HG02840 (cell line): ENCODE measurements around the gene RAB11FIP3.

ENCODE experiments used
- ATAC-seq: cut with Tn5 transposase; IDR thresholded peaks from one replicate; pipeline ENCODE4 v1.9.1; 2021; ENCODE audit warnings: mild to moderate bottlenecking, moderate library complexity, moderate number of reproducible peaks; ENCODE audit not compliant: unreplicated experiment, low FRiP score

The RAB11FIP3 gene

DNA sequence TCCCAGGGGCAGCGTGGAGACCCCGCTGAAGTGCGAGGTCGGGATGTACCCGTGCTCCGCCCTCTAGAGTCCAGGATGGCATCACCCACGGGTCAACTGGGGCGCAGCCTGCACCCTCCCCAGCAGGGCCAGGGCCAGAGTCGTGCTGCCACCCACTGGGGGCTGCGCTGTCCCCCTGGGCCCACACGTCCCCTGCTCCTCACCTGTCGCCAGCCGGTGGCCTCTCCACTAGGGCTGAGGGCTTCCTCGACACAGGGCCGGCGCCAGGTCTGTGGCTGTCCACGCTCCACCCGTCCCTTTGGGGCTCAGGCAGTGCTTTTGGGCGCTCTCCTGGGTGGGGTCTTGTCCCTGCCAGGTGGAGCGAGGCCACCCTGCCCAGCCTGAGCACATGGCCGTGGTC is 123.1 kb downstream of the RAB11FIP3 start:
- ATAC-seq, result no peak

DNA sequence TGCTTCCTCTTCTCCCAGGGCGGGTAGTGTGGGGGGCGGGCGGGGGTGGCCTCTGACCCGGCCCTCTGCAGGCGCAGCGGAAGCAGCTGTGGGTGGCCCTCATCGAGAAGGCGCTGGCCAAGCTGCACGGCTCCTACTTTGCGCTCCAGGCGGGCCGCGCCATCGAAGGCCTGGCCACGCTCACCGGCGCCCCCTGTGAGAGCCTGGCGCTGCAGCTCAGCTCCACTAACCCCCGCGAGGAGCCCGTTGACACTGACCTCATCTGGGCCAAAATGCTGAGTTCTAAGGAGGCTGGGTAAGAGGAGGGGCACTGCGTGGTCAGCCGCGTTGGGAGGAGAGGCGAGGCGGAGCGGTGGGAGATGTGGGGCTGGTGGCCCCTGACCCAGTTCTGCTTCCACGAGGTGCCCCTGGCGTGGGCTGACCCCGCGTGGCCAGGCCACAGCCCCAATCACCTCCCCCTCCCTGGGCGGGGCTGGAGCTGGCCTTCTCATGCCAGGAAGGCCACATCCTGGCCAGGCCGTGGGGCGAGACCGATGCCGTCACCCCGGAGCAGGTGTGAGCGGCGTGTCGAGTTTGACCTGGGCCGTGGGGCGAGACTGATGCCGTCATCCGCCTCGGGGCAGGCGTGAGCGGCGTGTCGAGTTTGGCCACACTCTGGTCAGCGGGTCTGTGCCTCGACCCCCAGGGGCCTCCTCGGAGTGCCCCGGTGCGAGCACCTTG is 124.3 kb downstream of the RAB11FIP3 start:
- no peak for ATAC-seq

DNA sequence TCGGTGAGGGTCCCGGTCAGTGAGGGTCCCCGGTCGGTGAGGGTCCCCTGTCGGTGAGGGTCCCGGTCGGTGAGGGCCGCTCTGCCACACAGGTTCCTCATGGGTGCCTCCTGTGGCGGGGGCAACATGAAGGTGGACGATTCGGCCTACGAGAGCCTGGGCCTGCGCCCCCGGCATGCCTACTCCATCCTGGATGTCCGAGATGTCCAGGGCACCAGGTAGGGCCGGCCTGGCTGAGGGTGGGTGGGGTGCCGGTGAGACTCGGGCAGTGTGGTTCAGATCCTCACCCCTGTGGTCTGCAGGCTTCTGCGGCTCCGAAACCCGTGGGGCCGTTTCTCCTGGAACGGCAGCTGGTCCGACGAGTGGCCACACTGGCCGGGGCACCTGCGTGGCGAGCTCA is 125.8 kb downstream of the RAB11FIP3 start:
- ATAC-seq, result no peak

DNA sequence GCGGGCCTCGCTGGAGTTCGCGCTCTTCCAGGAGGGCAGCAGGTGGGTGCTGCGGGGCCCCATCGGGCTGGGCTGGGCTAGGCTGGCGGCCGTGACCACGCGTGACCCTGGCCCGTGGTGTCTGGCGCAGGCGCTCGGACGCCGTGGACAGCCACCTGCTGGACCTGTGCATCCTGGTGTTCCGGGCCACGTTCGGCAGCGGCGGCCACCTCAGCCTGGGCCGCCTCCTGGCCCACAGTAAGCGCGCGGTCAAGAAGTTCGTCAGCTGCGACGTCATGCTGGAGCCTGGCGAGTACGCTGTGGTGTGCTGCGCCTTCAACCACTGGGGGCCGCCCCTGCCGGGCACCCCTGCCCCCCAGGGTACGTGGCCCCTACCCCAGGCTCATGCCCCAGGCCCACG is 126.7 kb downstream of the RAB11FIP3 start:
- ATAC-seq, result no peak

DNA sequence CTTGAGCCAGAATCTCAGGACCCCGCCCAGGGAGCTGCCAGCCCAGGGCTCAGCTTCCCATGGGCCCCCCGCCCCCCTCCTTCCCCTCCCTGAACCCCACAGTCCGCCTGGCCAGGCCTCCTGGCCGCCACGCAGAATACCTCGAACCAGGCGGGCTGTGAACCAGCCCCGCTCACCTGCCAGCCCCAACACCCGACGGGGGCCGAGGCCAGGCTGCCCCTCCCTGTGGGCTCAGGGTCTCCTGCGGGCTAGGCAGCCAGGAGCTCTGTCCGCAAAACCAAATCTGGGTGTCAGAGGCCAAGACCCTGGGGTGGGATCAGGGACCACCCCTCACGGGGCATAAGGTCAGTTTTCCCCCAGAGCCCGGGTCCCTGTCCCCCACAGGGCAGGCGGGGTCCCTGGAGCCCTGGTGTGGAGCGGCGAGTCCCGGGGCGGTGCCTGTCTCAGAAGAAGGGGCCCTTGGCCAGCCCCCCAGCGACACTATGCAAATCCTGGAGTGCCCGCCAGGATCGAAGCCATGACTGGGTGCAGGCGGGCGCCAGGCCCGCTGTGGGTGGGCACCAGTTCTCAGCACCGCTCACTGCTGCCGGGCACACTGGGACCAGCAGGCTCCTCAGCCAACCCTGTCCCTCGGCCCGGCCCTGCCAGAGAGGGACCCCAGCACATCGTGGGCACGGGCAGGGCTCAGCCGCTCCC is 128.3 kb downstream of the RAB11FIP3 start:
- ATAC-seq, result no peak

DNA sequence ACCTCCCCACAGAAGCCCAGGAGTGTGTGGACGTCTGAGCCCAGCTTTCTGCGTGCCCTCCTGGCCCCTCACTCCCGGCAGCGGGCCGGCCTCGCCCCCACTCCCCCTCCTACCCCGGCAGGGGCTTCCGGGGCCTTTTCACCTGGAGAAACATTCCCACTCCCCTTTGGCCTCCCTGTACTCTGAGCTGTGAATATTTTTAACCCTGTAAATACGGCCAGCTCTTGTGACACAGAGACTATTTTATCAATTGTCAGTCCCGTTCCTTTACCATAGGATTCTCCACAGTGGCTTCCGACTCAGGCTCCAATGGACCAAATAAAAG is 128.8 kb downstream of the RAB11FIP3 start:
- no peak for ATAC-seq

DNA sequence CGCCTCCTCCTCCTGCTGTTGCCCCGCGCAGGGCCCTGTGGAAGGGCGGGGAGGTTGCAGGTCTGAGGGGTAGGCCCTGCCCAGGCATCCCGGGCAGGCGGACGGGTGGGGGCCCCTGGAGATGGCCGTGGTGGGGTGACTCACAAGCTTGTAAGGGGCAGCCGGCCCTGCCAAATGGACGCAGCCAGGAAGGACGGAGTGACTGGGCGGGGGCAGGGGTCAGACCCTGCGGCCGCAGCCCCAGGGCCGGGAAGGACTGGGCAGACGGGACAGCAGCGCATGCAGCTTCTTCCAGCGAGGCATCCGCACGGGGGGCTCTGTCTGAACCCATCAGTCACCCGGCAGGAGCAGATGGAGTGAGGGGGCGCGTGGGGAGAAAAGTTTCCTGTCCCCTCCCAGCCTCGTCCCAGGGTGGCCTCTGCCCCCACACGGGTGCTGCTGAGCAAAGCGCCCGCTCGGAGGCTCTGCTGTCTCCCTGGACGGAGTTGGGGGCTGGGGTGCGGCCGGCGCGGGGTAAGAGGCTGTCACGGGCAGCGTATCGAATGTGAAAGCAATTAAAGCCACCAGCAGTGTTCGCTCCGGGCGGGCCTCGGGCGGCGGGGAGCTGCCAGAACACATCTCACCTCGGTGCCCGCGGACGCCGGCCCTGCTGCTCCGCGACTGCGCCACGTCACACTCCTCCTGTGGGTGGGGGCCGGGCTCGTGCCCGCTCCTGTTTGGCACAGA is 129.4 kb downstream of the RAB11FIP3 start:
- ATAC-seq, result no peak

DNA sequence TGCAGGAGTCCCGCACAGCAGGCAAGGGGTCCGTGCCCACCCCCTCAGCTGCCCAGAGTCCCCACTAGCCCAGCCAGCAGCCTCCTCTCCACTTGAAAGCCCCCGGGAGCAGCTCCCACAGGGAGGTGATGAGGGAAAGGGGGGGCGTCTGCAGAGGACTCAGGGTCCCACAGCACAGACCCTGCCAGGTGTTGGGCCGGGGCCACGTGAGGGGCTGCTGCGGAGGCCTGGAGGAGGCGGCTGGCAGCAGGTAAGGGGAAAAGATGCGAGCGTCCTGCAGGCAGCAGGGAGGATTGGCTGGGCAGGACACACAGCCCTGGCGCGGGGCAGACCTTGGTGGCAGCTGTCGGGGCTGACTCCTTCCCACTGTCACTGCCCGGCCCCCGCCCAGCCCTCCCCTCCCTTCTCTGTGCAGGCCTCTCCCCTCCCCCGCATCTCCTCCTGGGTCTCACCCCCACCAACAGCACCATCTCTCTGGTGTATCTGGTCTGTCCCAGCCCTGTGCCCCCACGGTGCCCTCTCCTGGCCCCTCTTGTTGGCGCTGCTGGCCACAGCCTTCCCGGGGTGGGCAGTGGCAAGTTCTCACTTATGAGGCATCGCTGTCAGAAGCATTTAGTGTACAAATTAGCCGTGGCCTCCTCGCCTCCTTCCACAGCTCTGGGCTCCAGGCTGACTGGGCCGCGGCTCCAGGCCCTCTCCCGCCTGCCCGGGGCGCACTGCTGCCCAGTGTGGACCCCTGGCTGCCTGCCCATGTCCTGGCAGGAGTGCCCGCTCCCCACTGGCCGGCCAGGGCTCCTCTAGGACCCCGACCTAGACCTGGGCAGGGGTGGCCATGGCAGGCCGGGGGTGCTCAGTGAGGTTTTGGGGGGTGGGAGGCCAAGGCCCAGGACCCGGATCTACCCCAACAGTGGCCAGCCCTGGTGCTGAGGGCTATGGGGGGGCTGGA is 130.4 kb downstream of the RAB11FIP3 start:
- ATAC-seq, result no peak

DNA sequence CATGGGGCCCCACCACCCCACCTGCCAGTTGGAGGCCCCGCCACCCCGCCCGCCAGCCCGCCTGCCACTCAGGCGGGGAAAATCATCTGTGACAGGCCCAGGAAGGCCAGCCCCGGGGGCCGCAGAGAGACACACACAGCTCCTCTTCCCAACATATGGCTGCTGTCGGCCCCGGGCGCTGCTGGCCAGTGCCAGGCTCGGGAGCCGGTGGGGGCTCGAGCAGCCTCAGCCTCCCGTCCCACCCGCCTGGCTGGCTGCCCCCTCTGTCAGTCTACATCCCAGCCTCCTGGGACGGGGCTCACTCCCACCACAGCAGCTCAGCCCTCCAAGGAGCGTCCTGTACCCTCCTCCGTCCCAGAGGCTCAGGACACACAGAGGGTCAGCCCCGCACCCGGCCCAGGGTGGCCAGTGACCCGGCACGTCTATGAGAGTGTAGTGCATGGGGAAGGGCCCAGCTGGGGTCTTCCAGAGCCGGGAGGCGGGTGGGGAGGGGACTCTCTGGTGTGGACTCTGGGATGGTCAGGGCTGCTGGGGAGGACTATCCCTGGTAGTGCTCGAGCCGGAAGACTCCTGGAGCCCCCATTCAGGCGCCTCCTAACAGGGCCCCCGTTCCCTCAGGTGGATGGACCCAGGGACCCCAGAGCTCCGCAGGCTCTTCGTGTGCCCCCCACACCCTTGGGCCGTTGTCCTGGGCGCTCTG is 131.2 kb downstream of the RAB11FIP3 start:
- no peak for ATAC-seq

DNA sequence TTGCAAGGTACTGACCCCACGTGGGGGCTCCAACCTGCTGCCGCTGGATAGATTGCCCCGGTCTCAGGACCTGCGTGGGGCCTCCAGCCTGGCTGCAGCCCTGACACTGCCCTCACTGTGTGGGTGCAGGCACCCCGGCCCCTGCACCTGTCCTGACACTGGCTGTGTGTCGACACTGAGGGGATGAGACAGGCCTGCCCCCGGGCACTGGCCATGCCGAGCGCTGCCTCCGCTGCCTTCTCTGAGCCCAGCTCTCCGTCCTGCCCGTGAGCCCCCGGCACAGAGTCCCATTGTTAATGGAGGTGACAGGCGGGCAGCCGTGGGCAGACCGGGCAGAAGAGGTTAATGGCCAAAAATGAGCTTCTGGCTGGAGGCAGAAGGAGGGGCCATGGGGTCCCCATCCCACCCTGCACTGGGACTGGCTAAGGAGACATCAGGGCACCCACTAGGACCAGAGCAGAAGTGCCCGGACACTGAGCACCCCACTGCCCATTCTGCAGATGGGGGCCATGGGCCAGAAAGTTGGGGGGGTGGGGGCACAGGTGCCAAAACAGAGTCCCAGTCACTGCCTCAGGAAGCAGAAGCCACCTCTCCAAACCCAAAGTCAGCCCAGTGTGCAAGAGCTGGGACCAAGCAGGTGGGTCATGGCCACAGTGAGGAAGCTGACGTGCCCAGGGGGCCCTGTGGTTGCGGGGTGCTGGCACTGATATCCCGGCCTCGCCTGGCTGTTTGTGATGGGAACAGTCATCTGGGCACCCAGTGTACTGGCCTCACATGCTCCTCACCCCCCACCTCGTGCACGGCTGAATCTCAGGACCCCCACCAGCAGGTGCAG is 132.2 kb downstream of the RAB11FIP3 start:
- no peak for ATAC-seq

DNA sequence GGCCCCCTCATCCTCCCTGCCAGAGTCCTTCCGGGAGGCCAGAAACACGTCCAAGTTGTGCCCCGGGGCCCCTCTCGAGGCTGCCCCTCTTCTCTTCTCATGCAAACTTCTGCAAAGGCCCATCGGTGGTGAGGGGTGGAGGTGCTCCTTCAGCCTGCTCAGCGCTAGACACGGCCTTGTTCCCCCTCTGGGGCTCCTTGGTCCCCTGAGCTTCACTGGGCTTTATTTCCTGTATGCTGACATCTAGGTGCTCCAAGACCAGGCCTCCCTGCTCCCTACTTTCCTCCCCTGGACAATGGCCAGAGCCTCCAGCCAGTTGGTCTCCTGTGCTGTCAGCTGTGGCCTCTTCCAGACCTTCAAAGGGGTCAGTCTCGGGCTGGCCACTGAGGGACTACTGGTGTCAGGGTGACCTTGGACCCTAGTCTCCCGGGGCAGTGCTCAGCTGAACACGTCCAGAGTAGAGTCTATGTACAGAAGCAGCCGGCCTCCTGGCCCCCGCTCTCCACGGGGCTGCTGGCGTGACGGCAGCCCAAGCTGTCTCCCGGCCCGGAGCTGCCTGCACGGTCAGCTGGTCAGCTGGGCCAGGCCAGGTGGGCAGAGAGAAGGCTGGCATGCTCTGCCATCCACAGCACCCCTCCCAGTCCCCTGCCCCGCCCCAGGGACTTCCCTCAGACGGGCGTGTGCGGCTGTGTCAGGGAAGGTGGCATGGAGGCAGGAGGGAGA is 133.0 kb downstream of the RAB11FIP3 start:
- ATAC-seq, result no peak

DNA sequence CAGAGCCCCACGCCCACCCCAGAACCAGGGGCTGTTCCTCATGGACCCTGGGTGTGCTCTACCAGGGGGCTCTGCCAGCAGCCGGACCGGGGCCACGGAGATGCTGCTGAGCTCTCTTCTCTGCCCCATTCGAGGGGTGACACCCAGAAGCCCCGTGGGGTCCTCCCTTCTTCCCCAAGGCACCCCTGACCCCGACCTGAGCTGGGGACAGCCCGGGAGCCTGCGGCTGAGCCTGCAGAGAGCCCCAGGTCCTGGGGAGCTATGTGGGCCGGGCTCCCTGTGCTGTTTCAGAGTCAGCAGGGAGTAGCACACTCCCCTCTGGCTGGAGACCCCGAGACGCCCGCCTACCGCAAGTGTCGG is 133.6 kb downstream of the RAB11FIP3 start:
- ATAC-seq, result no peak

DNA sequence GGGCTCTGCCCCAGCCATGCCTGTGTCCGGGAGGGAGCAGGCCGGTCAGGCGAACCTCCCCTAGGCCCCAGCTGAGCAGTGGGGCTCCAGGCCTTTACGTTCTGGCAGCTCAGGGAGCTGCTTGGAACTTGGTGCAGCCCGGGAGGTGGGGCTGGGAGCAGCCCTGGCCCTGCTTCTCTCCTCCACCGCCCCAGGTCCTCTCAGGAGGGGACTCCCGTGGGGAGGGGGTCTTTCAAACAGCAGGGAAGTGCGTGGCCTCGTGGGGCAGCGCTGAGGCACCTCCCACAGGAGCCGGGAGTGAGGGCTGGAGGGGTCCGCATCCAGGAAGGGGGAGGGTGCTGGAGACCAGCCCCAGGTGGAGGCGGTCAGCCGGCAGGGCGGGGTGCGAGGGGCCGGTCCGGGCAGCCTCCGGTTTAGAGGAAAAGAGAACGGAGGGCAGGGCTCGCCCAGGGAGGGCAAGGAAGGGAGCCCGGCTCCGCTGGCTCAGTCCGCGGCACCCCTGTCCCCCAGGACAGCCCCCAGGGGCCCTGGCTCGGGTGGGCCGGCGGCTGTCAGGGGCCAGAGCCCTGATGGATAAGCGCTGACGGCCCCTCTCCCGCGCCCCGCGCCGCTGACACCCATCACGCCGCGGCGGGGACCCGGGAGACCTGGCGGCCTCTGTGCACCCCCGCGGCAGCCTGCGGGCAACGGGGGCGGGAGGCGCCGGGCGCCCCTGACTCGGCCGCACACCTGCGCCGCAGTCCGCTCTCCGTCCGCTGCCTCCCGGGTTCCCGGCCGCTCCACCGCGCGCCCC is 134.2 kb downstream of the RAB11FIP3 start:
- no peak for ATAC-seq

DNA sequence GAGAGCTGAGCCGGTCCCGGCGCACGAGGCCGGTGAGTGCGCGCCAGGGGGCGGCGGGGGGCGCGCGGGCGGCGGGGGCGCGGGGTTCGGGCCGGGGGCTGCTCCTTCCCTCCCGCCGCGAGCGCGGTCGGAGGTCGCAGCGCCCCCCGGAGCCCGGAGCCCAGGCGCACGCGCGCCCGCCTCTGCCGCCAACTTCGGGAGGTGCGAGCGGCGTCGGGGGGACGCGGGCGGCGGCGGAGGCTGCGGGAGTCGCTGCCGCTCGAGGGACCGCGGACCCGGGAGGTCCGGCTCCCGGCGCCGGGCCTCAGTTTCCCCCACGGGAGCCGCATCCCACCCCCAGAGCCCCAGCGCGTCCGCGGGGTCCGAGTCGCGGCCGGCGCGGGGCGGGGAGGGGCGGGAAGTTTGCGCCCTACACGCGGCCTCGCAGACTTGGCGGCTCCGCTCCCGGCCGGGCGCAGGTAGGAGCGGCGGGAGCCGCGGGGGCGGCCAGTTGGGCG is 134.8 kb downstream of the RAB11FIP3 start, which contains the start of gene PRR35:
Gene PRR35, plus strand, starts transcription at position 191 of the 497 bp plus-strand sequence. CDS start 2,901 bp downstream, outside the sequence.
- no peak for ATAC-seq

DNA sequence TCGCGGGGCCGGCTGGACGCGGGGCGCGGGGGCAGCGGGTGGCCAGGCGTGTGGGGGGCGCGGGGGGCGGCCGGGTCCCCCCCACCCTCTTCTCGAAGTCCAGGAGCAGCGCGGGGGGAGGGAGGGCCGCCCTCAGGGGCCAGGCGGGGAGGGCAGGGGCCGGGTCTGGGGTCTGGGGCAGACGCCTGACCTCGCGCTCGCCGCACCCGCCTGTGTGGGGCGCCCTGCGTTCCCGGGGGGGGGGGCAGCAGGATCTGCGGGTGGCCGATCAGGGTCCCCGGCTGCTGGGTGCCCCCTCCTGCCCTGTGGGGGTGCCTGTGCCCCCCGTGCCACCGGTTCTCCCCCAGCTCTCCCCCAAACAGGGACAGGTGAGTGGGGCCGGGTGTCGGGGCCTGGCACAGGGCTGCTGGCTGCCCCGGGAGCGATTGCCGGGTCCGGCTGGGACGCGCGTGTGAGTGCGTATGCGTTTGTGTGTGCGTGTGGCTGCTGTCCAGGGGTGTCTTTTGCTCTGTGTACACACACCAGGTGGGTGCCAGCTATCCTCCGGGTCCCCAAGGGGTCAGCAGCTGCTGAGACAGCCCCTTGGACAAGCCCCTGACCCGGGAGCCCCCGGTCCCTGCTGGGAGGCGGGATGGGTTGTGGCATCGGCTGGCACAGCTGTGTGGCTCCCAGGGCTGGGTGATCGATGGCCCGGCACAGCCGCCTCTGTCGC is 135.4 kb downstream of the RAB11FIP3 start:
- ATAC-seq, result no peak

DNA sequence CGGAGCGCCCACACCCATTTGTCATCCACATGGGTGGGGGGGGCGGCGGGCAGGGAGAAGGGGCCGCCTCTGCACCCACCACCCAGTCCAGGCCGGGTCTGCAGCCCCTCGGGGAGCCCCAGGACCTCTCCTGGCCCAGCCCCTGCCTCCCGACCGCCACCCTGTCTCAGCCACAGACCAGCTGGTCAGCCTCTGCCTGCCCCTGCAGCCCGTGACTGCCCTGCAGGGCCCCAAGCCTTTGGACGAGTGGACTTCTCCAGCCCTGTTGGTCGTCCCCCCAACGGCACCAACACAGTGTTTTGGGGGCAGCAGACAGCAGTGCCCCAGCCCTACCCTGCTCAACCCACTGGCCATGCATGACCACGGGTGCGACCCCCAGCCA is 136.0 kb downstream of the RAB11FIP3 start:
- ATAC-seq, result no peak
